Upper lobe of left lung (tissue), 6 donors: Measurements from ENCODE around the gene TMPRSS9. TPM values are rescaled to one million over a fixed set of nuclear protein-coding genes. Genes with fewer than 3 reads are reported as not detected.

Source experiments
- ATAC-seq, 2 donors: fragments of 200-7000 bp; cut with Tn5 transposase; one replicate each; pipeline ENCODE4 v1.9.1; 2022; ENCODE audit warnings: mild to moderate bottlenecking in 2 of 2, moderate library complexity in 2 of 2; ENCODE audit not compliant: low FRiP score in 2 of 2
- DNase-seq, 2 donors: peaks; one replicate each; pipeline ENCODE4 v3.0.0-alpha.2; 2019 to 2020
- H3K27ac ChIP-seq, 4 donors: fragments of 200-600 bp; sonication (generic); one replicate each; pipeline ENCODE4 v1.5.1; 2016 to 2019
- H3K27me3 ChIP-seq, 4 donors: fragments of 200-600 bp; sonication (generic); one replicate each; pipeline ENCODE4 v1.5.1; 2017 to 2019
- H3K36me3 ChIP-seq, 4 donors: fragments of 200-600 bp; sonication (generic); one replicate each; pipeline ENCODE4 v1.5.1; 2016 to 2019
- H3K4me1 ChIP-seq, 4 donors: fragments of 200-600 bp; sonication (generic); one replicate each; pipeline ENCODE4 v1.5.1; 2018 to 2019
- H3K4me3 ChIP-seq, 4 donors: fragments of 200-600 bp; sonication (generic); one replicate each; pipeline ENCODE4 v1.5.1; 2017 to 2019; ENCODE audit warnings: mild to moderate bottlenecking in 2 of 4, moderate library complexity in 1 of 4
- H3K9me3 ChIP-seq, 4 donors: fragments of 200-600 bp; sonication (generic); one replicate each; pipeline ENCODE4 v1.5.1; 2018 to 2019
- EP300 ChIP-seq, 4 donors: sonication (generic); formaldehyde crosslinking; IDR thresholded peaks; one replicate each; pipeline ENCODE4 v1.5.1; 2017; ENCODE audit warnings: antibody characterized with exemption in 4 of 4, control low read depth in 2 of 4
- POLR2A ChIP-seq, 4 donors: fragments of 450-650 bp; IDR thresholded peaks; one replicate each; pipeline ENCODE4 v1.5.1; 2016 to 2017; ENCODE audit warnings: antibody characterized with exemption in 4 of 4, mild to moderate bottlenecking in 2 of 4
- POLR2AphosphoS5 ChIP-seq, 2 donors: sonication (generic); formaldehyde crosslinking; IDR thresholded peaks; one replicate each; pipeline ENCODE4 v1.5.1; 2017; ENCODE audit warnings: antibody characterized with exemption in 2 of 2
- WGBS, 2 donors: methylation state at CpG; one replicate each; pipeline ENCODE4 v1.1.5; 2017 to 2018; 5-methylcytosine and 5-hydroxymethylcytosine counted together
- total RNA-seq, 6 donors: library from RNA; depleted of rRNA in 4 of 6; stranded (reverse); fragments of >200 nt in 4 of 6; gene quantifications; one replicate each; pipeline versions ENCODE4 v1.1.0 to v1.2.1, GENCODE V29; 2016 to 2021
- TF ChIP-seq, protein P1 (sequence below), 6 experiments: fragments of 450-650 bp in 4 of 6; fragments of 200-600 bp in 2 of 6; sonication (generic) in 2 of 6; IDR thresholded peaks; one replicate each; pipeline ENCODE4 v1.5.1; 2016 to 2019; ENCODE audit warnings: antibody characterized with exemption in 6 of 6
- donor health status: DM: no; HTN: no; CAD: no; lungs with moderate emphysema.
- donor health status: DM: no; HTN: yes; CAD: no; lungs with severe emphysema.

Gene TMPRSS9
- total RNA-seq, 6 donors from 2014 or later, result 0.14 to 0.55 (median 0.26) TPM; not detected in 2

DNA sequence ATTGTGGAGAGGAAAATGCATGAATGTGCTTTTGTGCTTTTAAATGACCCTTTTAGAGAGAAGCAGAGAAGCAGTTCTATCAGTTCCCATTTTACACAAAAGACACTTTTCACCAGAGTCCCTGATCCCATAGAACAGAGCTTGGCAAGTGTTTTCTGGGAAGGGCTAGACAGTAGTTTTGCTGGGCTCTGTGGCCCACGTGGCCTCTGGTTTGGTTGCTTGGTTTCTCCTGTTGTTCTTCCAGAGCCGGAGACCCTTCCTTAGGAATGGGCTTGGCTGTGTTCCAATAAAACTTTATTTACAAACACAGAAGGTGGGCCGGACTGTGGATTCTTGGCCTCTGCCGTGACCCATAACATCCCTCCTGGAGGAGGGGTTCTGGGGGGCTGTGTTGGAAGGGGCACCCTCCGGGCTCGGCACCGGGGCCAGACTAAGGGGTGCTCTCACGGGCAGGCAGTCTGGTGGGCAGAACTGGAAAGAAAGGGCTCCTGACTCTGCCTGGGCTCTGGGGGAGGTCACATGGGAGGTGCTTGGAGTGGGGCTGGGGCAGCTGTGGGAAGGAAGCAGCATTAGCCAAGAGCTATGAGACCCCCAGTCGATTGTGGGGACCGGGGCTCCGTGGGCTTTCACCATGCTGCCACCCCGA is 28.3 kb upstream of the TMPRSS9 start:
- no peak for DNase-seq
- TF ChIP-seq POLR2AphosphoS5 (IDR thresholded peaks at IDR 0.05), result no peak
- TF ChIP-seq, protein P1, sequence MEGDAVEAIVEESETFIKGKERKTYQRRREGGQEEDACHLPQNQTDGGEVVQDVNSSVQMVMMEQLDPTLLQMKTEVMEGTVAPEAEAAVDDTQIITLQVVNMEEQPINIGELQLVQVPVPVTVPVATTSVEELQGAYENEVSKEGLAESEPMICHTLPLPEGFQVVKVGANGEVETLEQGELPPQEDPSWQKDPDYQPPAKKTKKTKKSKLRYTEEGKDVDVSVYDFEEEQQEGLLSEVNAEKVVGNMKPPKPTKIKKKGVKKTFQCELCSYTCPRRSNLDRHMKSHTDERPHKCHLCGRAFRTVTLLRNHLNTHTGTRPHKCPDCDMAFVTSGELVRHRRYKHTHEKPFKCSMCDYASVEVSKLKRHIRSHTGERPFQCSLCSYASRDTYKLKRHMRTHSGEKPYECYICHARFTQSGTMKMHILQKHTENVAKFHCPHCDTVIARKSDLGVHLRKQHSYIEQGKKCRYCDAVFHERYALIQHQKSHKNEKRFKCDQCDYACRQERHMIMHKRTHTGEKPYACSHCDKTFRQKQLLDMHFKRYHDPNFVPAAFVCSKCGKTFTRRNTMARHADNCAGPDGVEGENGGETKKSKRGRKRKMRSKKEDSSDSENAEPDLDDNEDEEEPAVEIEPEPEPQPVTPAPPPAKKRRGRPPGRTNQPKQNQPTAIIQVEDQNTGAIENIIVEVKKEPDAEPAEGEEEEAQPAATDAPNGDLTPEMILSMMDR (IDR thresholded peaks at IDR 0.05), result no peak
- no peak for TF ChIP-seq EP300 (IDR thresholded peaks at IDR 0.05)
- no peak for TF ChIP-seq POLR2A (IDR thresholded peaks at IDR 0.05)
- H3K36me3 ChIP-seq, result no peaks in the 10 kb centered on the region
- no peak for ATAC-seq
- 69 to 70% methylated on average over 6 to 11 of the region's 12 CpGs for WGBS, 2 donors
- H3K27me3 ChIP-seq, result no peaks in the 10 kb centered on the region
- H3K27ac ChIP-seq, result no peak overlapping the region
- peaks cover 31 to 68% (median 37%) of the 10 kb centered on the region in 4 donors for H3K4me1 ChIP-seq
- H3K4me3 ChIP-seq, result no peak overlapping the region
- no peaks in the 10 kb centered on the region for H3K9me3 ChIP-seq

DNA sequence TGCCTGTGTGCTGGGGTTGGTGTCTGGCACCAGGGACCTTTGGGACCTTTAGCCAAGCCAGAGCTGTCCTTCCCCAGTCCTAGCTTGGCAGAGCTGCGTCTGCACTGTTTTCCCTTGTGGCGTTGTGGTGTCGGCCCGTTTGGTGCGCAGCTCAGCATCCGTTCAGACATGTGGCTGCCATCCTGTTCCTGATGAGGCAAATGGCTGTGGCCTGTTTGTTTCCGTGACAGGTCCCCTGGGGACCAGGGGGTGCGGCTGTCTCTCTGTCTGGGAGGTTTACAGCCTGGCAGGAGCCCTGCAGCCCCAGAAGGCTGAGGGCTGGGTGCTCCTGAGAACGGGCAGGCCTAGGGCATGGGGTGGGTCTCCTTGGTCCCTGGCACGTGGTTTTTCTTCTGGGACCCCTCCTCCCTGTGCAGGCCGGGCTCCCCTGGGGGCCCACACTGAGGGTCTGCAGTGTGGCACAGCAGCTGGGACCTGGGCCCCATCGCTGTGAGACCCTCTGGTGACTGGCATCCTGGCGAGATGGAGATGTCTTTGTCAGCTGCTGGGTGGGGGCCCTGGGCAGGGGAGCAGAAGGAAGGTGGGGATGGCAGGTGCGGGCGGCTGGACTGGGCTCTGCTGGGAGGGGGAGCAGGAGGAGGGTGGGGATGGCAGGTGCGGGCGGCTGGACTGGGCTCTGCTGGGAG is 27.6 kb upstream of the TMPRSS9 start:
- peaks cover 24 to 60% (median 30%) of the 10 kb centered on the region in 4 donors for H3K4me1 ChIP-seq
- H3K36me3 ChIP-seq, result peaks cover 0 to 3% (median 1%) of the 10 kb centered on the region in 4 donors
- H3K4me3 ChIP-seq, result no peak overlapping the region
- DNase-seq (no peak), ATAC-seq (no peak)
- TF ChIP-seq EP300 (IDR thresholded peaks at IDR 0.05) (no peak), POLR2AphosphoS5 (IDR thresholded peaks at IDR 0.05) (no peak), POLR2A (IDR thresholded peaks at IDR 0.05) (no peak)
- TF ChIP-seq, protein P1 (IDR thresholded peaks at IDR 0.05), result no peak
- 60 to 100% methylated on average over 2 to 15 of the region's 17 CpGs for WGBS, 2 donors
- no peaks in the 10 kb centered on the region for H3K27me3 ChIP-seq
- H3K9me3 ChIP-seq, result no peaks in the 10 kb centered on the region
- H3K27ac ChIP-seq, result no peak overlapping the region

DNA sequence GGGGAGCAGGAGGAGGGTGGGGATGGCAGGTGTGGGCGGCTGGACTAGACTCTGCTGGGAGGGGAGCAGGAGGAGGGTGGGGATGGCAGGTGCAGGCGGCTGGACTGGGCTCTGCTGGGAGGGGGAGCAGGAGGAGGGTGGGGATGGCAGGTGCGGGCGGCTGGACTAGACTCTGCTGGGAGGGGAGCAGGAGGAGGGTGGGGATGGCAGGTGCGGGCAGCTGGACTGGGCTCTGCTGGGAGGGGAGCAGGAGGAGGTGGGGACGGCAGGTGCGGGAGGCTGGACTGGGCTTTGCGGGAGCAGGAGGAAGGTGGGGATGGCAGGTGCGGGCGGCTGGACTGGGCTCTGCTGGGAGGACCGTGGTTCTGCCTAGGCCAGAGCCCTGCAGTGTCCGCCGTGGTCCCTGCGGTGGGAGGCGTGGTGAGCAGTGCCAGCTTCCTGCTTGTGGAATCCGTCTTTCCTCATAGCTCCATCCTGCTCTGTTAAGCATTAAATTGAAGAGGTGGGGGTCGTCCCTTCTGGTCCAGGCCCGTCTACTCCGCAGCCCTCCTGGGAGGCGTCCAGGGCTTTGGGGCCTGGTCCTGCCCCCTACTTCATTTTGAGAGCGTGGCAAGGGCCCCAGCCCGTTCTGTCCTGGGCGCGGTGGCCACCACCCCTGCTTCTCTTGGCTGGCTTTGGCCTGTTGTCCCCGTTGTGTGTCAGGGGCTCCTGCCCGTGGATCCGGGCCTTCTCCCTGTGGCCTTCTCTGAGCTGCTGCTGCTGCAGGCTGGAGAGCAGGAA is 26.8 kb upstream of the TMPRSS9 start:
- H3K4me3 ChIP-seq, result no peak overlapping the region
- ATAC-seq (no peak), DNase-seq (peak in 1 of 2 donors; percentile 73)
- no peak overlapping the region for H3K27ac ChIP-seq
- no peaks in the 10 kb centered on the region for H3K27me3 ChIP-seq
- peaks cover 20 to 55% (median 26%) of the 10 kb centered on the region in 4 donors for H3K4me1 ChIP-seq
- TF ChIP-seq, protein P1 (IDR thresholded peaks at IDR 0.05), result no peak
- TF ChIP-seq POLR2AphosphoS5 (IDR thresholded peaks at IDR 0.05), result no peak
- no peak for TF ChIP-seq POLR2A (IDR thresholded peaks at IDR 0.05)
- TF ChIP-seq EP300 (IDR thresholded peaks at IDR 0.05), result no peak
- H3K9me3 ChIP-seq, result no peaks in the 10 kb centered on the region
- H3K36me3 ChIP-seq, result peaks cover 0 to 8% (median 2%) of the 10 kb centered on the region in 4 donors
- 43 to 69% methylated on average over 18 to 26 of the region's 27 CpGs for WGBS, 2 donors

DNA sequence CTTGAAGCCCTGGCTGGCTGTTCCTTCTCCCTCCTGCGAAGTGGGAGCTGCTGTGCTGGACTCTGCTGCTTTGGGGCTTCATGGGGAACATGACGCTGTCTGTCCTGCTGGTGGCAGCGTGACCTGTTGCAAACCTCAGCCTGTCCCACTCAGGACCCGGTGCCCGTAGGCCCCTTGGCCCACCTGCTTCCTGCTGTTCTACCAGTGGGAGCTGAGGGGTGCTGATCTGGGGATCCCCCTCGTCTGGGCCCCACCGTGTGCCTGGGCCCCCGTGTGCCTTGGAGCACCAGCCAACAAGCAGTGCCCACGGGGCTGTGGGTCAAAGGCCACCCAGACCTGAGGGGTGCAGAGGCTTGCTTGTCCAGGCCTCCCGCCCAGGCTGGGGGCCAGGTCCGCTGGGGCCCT is 26.3 kb upstream of the TMPRSS9 start:
- ATAC-seq, result no peak
- Histone ChIP-seq H3K4me1 (peaks cover 20 to 55% (median 26%) of the 10 kb centered on the region in 4 donors), H3K9me3 (no peaks in the 10 kb centered on the region), H3K27me3 (no peaks in the 10 kb centered on the region), H3K36me3 (peaks cover 0 to 12% (median 4%) of the 10 kb centered on the region in 4 donors), H3K4me3 (no peak overlapping the region), H3K27ac (no peak overlapping the region)
- TF ChIP-seq, protein P1 (IDR thresholded peaks at IDR 0.05), result no peak
- no peak for TF ChIP-seq EP300 (IDR thresholded peaks at IDR 0.05)
- no peak for TF ChIP-seq POLR2AphosphoS5 (IDR thresholded peaks at IDR 0.05)
- no peak for TF ChIP-seq POLR2A (IDR thresholded peaks at IDR 0.05)
- no peak for DNase-seq
- 81 to 82% methylated on average over 5 to 11 of the region's 11 CpGs for WGBS, 2 donors
